NCI-H2107 treated with DMSO at 0.1 percent for 48 hours (cell line): ENCODE data around the gene C1orf232.

ENCODE experiments used
- DNase-seq: peaks from one replicate; lab custom pipeline; 2025; ENCODE audit not compliant: unreplicated experiment; lab: John Stamatoyannopoulos, UW

Gene C1orf232

DNA sequence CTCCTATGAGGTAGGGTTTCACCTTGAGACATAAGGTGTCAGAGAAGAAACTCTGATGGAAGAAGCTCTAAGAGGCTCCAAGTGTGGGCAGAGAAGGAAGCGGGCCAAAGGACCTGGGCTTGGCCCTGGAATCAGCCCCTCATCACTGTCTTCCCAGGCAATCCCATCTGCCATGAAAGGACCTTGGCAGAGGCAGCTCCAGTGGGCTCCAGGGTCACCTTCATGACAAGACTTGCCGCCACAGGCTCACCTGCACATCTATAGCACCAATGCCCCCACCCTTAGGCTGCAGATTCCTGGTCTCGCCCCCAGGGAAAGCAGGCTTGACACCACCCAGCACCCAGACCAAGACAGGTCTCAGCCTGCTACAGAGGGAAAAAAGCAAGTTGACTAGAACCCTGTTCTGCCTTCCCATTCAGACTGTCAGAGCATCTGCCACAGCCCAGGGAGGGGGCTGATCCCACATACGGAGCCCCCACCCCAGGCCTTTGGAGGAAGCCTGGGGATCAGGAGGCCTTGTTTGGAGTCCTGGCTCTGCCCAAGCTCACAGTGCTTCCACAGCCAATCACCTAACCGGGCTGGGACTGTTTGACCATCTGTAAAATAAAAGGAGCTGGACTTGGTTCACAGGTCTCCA lies 10.4 kb downstream of the C1orf232 start:
- no peak for DNase-seq

DNA sequence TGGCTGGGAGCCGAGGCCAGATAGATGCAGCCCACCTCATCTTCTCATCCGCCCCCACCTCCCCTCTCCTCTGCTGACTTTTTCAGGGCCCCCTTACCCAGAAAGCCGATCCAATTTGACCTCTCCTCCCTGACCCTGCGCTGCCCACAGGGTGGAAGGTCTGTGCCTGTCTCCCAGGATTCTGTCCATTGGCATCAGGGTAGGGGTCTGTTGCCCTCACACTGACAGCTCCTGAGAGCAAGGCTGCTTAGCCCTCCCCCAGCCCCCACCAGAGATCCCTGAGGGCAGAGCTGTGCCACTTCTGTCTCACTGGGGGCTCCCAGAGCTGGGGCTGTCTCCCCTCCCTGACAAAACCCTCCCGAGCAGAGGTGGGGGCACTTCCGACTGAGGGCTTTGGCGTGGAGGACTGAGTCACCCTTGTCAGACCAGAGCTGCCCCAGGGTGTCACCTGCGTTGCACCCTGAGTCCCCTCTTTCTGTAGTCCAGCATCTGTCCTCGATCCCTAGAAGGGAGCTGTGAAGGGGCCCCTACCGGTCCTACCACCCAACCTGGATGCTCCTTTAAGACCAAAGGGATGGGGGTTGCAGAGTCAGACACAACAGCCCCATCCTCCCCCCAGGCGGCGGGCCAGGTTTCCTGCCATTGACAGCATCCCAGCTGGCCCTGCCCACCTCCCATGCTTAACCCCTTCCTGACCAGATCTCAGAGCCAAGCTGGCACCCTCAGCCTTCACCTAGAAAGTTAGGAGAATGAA lies 12.3 kb downstream of the C1orf232 start:
- DNase-seq, result no peak

DNA sequence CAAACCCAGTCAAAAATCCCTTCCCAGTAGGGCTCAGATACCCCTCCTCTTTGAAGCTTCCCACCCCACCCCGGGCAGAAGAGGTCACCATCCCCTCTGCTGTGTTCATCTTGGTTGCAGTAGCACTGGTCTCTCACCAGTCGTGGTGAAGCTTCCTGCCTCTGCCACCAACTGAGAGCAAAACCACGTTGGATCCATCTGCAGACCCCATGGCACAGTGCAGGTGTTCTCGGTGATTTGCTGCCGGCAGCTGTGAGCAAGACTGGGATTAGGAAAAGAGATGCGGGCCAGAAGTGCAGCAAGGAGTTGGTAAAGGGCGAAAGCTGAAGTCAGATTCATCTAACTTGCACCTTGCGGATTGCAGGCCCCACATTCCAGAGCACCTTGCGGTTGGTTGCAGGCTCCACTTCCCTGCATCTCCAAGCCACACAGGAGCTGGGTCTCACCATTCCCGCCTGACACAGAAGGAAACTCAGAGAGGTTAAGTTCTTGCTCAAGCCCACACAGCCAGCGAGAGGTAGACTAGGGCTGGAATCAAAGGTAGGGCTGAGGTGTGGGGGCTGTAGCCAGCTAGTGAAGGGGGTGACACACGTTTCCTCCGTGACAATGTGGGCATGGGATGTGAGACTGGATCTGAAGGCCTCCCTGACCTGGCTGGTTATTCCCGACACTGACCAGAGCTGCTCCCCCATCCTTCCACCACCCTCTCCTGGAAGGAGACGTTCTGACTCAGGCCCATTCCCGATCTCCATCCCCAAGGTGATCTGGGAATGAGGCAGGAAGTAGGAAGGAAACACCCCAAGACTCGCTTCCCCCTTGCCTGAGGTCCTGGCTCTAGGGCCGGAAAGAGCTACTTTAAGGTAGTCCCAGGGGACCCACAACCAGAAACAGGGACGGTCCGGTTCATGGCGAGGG lies 13.1 kb downstream of the C1orf232 start:
- DNase-seq, result no peak

DNA sequence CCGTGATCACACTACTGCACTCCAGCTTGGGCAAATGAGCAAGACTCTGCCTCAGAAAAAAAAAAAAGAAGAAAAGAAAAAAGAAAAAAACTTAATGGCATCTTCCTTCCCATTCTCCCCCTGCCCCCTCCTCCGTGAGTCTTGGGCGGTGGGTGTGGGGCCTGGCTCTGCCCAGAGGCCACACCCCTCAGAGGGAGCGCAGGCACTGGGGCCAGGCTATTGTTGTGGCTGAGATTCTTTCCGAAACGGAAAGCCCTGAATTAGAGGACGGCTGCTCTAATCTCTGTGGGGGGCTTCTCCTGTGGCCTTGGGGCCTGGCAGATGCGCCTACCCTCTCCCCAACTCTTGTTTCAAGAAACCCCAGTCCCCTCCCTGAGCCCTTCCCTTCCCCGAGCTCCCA lies 14.0 kb downstream of the C1orf232 start:
- no peak for DNase-seq

DNA sequence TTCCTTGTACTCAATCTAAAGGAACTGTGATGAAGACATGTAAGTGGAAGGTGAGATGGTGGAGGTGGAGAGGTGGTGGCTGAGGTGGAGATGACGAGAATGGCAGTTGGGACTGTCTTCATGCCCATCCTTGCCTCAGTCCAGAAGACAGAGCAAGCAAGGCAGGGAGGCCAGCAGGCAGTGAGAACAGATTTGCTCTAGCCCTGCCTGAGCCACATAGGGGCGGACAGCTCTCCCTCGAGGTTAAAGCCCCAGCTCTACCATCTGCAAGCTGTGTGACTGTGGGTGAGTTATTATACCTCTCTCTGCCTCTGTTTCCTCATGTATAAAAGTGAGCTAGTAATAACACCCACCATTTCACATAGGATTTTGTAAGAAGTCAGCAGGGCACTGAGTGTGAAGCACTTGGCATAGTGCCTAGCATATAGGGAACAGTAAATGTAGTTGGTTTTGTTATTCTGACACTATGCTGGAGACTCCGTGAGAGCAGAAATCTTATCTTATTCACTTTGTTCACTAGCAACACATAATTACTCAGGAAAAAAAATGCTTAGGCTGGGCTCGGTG lies 14.7 kb downstream of the C1orf232 start:
- DNase-seq, result no peak

DNA sequence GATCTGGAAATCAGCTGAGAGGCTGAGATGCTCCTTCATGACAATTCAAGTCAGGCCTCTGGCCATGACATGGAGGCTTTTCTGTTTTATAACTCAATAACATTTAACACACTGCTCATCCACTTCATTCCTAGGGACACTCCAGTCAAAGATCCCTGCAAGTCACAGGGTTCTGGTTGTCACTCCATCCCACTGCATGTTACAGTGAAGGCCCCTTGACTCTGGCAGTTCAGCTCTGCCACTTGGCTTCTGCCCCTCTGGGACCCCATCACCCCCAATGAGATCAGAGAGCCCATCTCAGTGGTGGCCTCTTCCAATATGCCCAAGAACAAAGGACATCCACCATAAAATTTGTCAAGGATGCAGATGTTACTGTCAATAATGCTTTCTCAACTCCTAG lies 19.9 kb downstream of the C1orf232 start:
- no peak for DNase-seq

DNA sequence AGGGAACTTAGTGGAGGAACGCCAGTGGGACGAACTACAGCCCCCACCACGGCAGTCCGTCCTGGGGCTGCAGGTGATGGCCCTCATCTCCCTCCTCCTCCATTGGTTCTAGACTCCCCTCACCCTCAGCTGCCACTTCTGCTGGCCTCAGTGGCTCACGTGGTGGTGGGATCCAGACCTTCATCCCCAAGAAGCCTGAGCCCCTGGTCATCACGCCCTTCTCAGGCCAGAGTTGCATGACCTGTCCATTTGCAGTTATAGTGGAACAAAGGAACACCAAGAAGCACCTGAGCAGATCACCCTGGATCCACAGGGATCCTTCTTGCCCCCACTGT lies 22.8 kb downstream of the C1orf232 start:
- no peak for DNase-seq

DNA sequence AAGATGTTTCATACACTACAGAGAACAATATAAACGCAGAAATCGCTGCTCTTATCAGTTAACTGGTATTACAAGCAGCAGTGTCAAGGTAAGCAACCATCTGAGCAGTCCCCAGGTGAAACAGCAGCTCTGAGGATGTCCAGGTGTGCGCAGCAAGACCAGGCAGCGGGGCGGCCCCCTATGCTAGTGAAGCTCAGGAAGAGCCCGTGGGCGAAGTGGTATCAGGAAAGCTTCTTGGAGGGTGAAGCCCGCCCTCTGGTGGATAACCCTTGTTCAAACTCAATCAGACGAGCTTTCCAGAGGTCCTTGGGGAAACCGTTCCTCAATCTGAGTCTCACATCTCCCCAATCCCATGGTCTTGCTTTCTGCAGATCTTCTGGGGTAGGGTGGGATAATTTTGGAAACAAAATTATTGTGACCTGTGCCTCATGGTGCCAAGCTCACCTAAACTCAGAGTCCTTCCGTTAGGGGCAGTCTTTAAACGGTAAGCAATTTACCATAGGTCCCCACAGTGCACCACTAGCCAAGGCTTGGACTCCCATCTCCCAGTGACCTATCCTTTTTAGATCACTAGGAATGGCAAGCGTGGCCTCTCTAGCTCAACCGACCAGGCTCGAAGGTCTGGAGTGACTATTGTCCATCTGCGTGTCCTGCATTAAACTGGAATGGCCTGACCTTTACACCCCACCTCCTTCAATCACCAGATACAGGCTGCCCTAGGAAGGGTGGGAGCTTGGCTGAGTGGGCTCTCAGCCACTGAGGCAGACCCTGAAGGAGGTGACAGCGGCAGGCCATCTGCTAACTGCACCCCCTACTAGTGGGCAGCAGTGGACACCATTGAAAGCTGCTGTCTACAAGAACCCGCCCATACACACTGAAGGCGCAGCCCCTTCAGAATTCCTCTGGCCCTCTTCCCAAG lies 23.5 kb downstream of the C1orf232 start:
- peak; percentile 93 for DNase-seq

DNA sequence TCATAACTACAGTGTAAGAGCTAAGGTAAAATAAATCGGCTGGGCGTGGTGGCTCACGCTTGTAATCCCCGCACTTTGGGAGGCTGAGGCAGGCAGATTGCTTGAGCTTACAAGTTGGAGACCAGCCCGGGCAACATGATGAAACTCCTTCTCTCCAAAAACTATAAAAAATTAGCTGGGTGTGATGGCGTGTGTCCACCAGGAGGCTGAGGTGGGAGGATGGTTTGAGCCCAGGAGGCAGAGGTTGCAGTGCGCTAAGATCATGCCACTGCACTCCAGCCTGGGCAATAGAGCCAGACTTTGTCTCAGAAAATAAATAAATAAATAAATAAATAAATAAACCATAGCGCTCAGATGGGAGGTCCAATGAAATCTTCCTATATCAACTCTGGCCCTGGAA lies 26.6 kb downstream of the C1orf232 start:
- no peak for DNase-seq

DNA sequence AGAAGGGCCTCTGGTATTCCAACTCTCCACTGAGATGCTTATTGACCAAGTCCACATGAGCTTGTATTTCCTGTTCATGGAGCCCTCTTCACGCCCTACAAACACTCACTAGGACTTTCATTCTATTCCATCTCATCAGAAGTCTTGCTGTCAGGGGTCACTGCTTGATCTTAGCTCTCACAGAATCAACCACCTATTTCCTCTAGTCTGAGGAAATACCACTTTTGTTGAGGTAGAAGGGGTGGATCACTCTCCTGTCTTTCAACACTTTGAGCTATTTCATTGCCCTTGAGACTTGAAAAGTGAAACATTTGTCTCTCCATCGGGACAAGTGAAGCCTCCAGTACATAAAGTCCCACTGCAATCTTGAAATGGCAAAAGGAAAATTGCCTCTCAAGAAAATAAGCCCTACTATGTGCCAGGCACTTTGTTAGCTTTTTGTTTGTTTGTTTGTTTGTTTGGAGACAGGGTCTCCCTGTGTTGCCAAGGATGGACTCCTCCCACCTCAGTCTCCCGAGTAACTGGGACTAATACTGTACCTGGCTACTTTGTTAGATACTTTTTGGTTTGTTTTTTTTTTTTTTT lies 29.7 kb downstream of the C1orf232 start:
- DNase-seq, result no peak

DNA sequence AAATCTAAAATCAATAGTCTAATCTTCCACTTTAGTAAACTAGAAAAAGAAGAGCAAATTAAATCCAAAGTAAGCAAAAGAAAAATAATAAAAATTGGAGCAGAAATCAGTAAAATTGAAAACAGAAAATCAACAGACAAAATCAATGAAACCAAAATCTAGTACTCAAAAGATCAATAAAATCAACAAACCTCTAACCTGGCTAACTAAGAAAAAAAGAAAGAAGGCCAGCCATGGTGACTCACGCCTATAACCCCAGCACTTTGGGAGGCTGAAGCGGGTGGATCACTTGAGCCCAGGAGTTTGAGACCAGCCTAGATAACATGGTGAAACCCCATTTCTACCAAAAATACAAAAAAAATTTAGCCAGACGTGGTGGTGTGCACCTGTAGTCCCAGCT lies 34.3 kb downstream of the C1orf232 start:
- no peak for DNase-seq

DNA sequence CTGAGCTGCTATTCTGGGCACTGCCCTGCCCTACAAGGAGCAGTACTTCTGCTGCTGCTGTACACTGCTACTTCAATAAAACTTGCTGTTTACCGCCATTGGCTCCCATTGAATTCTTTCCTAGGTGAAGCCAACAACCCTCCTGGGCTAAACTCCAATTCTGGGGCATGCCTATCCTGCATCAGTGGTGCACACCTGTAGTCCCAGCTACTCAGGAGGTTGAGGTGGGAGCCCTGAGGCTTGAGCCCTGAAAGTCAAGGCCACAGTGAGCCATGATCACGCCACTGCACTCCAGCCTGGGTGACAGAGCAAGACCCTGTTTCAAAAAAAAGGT lies 36.0 kb downstream of the C1orf232 start:
- no peak for DNase-seq

DNA sequence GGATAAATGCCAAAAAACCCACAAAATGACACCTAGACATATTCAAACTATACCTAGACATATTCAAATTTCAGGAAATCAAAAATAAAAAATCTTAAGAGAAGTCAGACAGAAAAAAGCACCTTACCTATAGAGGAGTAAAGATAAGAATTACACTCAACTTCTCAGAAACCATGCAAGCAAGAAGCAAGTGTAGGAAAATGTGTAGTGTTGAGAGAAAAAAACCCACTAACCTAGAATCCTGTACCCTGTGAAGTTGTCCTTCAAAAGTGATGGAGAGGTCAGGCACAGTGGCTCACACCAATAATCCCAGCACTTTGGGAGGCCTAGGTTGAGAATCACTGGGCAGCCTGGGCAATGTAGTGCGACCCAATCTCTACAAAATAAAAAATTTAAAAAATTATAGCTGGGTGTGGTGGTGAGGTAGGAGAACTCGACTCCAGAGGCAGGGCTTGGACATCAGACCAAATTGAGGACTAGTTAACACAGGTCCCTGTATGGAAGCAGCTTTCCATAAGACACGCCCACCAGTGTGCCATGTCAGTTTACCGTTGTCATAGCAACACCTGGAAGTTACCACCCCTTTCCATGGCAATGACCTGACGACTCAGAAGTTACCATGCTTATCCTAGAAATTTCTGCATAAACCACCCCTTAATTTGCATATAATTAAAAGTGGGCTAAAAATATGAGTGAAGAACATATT lies 36.5 kb downstream of the C1orf232 start:
- no peak for DNase-seq

DNA sequence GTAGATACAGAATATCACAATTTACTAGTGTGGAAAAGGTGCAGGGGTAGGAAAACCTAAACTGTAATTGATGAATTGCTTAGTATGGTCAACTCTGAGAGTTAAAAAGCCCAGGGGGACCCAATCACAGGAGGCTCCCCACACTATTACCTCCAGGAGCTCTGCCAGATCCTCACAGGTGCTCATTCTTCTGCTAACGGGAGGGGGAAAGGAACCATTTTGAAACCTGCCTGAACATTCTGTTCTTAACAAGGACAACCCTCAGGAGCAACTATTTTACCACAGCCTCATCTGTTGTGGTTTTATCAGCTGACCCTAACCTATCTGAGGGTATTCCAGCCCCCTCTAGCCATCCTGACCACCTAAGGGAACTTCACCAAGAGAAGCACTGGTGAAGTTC lies 38.1 kb downstream of the C1orf232 start:
- no peak for DNase-seq

DNA sequence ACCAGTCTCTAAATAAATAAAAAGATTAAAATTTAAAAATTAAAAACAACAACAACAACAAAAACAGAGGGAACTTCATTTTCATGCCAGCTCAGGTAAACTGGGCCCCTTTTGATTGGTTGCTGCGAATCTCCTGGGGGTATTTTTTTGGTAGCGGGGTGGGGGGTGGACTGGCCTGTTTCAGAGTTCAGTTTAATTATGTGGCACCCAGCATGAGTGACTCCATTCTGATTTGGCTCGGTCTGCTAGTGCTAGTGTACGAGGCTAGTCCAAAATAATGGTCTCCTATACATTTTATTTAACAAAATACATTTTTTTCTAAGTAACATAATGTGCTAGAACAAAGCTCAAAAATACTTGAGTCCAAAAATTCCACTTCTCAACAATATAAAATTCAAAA lies 39.0 kb downstream of the C1orf232 start:
- no peak for DNase-seq

DNA sequence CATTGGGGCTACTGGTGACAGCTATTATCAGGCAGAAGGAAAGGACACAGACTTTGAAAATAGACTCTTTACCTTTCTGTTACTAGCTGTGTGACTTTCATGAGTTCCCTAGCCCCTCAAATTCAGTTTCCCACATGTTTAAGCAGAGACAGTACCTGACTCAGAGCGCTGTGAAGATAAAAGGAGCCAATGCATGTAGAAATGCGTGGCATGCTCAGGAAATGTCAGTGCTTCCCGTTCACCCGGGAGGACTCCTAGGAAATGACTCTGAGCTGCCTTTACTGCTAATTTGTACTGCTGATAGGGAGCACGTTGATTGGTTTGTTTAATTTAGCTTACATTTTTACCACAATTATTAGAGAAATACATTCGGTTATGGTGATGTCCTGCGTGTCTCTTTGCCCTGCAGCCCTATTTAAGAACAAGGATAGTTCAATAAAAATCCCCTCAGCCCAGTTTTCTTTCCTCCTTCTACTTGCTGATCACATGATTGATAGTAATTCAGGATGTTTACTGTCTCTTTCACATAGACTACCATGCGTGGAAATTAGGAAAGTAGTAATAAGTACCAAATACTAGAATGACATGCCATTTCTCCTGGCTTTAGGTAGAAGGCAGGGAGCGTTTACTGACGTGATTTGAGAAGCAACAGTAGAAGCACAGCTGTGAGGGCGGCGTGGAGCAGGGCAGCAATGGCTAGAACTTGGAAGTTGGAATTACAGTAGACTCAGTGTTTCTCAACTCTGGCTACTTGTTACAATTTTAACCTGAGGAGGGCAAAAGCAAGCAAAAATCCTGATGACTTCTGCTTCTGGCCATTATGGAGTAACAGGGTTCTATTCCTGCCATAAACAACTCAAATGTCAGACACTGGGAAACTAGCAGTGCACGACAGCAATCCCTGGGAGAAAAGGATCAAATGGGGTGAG lies 41.3 kb downstream of the C1orf232 start:
- no peak for DNase-seq

DNA sequence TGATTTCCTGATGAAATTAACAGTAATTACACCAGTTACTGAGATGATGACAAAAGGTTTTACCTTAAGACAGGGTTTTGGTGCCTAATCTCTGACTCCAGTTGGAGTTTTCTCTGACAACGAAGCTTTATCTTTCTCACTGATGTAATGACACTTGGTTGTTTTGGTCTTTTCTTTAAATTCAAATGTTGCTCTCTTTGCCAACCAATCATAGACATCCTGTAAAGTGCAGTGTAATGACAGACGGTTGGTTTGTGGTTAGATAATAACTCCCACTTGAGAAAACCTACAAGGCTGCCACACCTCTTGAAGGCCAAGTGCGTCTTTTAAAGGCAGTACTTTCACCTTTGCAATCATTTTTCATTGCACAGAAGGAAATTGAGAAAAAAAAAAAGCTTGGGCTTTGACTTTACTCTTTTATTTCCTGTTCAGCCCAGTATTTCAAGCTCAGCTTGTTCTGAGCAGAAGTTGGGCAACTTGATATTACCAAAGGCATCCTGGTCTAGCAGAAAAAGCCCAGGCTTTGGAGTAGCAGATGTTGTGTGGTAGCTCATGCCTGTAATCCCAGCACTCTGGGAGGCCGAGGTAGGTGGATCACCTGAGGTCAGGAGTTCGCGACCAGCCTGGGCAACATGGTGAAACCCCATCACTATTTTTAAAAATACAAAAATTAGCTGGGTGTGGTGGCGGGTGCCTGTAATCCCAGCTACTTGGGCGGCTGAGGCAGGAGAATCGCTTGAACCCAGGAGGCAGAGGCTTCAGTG lies 42.3 kb downstream of the C1orf232 start:
- peak; percentile 98 for DNase-seq

DNA sequence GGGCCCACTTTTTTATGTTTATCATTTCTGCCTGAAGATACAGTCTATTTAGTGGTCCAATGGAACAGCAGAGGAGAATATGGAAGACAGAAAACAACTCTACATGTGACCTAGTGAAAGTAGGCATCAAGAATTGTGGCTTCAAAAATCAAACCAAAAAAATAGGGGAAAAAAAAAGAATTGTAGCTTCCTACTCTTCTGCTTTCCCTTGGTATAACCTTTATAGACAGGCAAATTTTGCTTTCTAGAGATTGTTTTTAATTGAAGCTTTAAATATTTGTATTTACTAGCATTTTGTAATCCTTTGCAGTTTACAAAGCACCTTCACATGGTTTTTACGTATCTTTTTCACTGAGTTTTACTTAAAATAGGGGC lies 42.8 kb downstream of the C1orf232 start:
- no peak for DNase-seq
